Nephron (organoid): Measurements from ENCODE around the gene TTLL10.

Experiments
- H3K27ac Mint-ChIP-seq, 3 experiments: 2 replicates each; pipeline ENCODE4 v1.8.0; 2020; ENCODE audit warnings: mixed read lengths in 3 of 3, mild to moderate bottlenecking in 2 of 3, moderate library complexity in 1 of 3
- H3K27me3 Mint-ChIP-seq: 2 replicates; pipeline ENCODE4 v1.8.0; 2021; ENCODE audit warnings: low read depth, mild to moderate bottlenecking, moderate library complexity, mixed read lengths
- H3K36me3 Mint-ChIP-seq: 2 replicates; pipeline ENCODE4 v1.8.0; 2020; ENCODE audit warnings: low read depth, mixed read lengths
- H3K4me1 Mint-ChIP-seq: 2 replicates; pipeline ENCODE4 v1.8.0; 2020; ENCODE audit warnings: mixed read lengths
- H3K4me3 Mint-ChIP-seq, 3 experiments: 2 replicates each; pipeline ENCODE4 v1.8.0; 2020; ENCODE audit warnings: mild to moderate bottlenecking in 3 of 3, mixed read lengths in 3 of 3, moderate library complexity in 2 of 3
- H3K9me3 Mint-ChIP-seq: 2 replicates; pipeline ENCODE4 v1.8.0; 2020; ENCODE audit warnings: mixed read lengths
- TF ChIP-seq, protein P1 (sequence below), 3 experiments: fragments of 200-600 bp; sonication (generic); IDR thresholded peaks; one replicate each; pipeline ENCODE4 v1.5.0; 2021; ENCODE audit warnings: antibody characterized with exemption in 3 of 3; ENCODE audit not compliant: unreplicated experiment in 3 of 3

The TTLL10 gene

GRCh38 chr1:1157914-1158710 lies 15.6 kb upstream of the TTLL10 start:
- H3K9me3 Mint-ChIP-seq, result peaks cover 15% of the 10 kb centered on the region
- peaks cover 8% of the 10 kb centered on the region for H3K27me3 Mint-ChIP-seq
- peaks cover 5% of the 10 kb centered on the region for H3K4me1 Mint-ChIP-seq
- peak overlapping the region in 1 of 3 experiments; percentile 60 for H3K4me3 Mint-ChIP-seq
- H3K27ac Mint-ChIP-seq, result peak overlapping the region in 1 of 3 experiments; percentile 19
- H3K36me3 Mint-ChIP-seq, result peaks cover 10% of the 10 kb centered on the region
- TF ChIP-seq, protein P1, sequence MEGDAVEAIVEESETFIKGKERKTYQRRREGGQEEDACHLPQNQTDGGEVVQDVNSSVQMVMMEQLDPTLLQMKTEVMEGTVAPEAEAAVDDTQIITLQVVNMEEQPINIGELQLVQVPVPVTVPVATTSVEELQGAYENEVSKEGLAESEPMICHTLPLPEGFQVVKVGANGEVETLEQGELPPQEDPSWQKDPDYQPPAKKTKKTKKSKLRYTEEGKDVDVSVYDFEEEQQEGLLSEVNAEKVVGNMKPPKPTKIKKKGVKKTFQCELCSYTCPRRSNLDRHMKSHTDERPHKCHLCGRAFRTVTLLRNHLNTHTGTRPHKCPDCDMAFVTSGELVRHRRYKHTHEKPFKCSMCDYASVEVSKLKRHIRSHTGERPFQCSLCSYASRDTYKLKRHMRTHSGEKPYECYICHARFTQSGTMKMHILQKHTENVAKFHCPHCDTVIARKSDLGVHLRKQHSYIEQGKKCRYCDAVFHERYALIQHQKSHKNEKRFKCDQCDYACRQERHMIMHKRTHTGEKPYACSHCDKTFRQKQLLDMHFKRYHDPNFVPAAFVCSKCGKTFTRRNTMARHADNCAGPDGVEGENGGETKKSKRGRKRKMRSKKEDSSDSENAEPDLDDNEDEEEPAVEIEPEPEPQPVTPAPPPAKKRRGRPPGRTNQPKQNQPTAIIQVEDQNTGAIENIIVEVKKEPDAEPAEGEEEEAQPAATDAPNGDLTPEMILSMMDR (IDR thresholded peaks at IDR 0.05; ENCODE audit: unreplicated experiment in 3 of 3), result no peak

DNA sequence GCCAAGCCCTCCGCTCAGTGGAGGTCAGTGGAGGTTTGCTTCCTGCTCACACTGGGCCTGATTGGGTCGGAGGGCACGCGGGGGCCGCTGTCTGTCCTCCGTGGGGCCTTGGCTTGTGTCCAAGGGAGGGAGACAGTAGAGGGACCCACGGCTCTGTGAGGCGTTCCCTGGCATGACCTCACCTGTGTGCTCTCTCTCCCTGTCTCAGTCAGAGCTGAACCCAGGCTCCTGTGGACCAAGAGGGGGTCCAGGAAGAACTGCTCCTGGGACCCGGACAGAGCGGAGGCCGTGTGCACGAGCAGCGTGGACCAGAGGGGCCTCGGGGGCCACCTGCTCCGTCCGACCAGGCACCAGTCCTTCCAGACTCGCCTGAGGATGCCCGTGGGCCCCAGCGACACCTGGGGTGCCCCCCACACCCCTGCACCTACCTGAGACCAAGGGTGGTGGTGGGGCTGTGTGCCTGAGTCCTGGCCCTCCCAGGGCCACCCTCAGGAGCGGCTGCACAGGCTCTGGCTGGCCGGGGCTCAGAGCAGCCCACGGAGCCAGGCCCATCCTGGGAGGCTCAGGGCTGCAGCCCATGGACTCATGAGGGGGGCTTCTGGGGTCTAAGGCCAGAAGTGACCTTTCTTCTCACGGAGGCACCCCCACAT lies 13.3 kb upstream of the TTLL10 start:
- H3K36me3 Mint-ChIP-seq, result no peaks in the 10 kb centered on the region
- H3K9me3 Mint-ChIP-seq, result peaks cover 2% of the 10 kb centered on the region
- TF ChIP-seq, protein P1 (IDR thresholded peaks at IDR 0.05; ENCODE audit: unreplicated experiment in 3 of 3), result no peak
- peaks cover 16% of the 10 kb centered on the region for H3K27me3 Mint-ChIP-seq
- H3K4me1 Mint-ChIP-seq, result peaks cover 7% of the 10 kb centered on the region
- no peak overlapping the region for H3K4me3 Mint-ChIP-seq
- peak overlapping the region in 1 of 3 experiments; percentile 56 for H3K27ac Mint-ChIP-seq

GRCh38 chr1:1161078-1161682 lies 12.5 kb upstream of the TTLL10 start:
- Mint-ChIP-seq H3K27ac (peak overlapping the region in 1 of 3 experiments; percentile 56), H3K4me3 (no peak overlapping the region), H3K27me3 (peaks cover 15% of the 10 kb centered on the region), H3K4me1 (peaks cover 12% of the 10 kb centered on the region), H3K36me3 (no peaks in the 10 kb centered on the region), H3K9me3 (no peaks in the 10 kb centered on the region)
- TF ChIP-seq, protein P1 (IDR thresholded peaks at IDR 0.05; ENCODE audit: unreplicated experiment in 3 of 3), result no peak

GRCh38 chr1:1161683-1162079 lies 12.0 kb upstream of the TTLL10 start:
- Mint-ChIP-seq H3K36me3 (no peaks in the 10 kb centered on the region), H3K4me3 (no peak overlapping the region), H3K27ac (no peak overlapping the region), H3K4me1 (peaks cover 12% of the 10 kb centered on the region), H3K27me3 (peaks cover 12% of the 10 kb centered on the region), H3K9me3 (no peaks in the 10 kb centered on the region)
- TF ChIP-seq, protein P1 (IDR thresholded peaks at IDR 0.05; ENCODE audit: unreplicated experiment in 3 of 3), result no peak

- peaks cover 12% of the 10 kb centered on the region for H3K4me1 Mint-ChIP-seq
- H3K27ac Mint-ChIP-seq, result peak overlapping the region in 1 of 3 experiments; percentile 96
- H3K4me3 Mint-ChIP-seq, result peak overlapping the region; percentile 77 to 79 (median 79)
- TF ChIP-seq, protein P1 (IDR thresholded peaks at IDR 0.05; ENCODE audit: unreplicated experiment in 3 of 3), result no peak
- peaks cover 11% of the 10 kb centered on the region for H3K27me3 Mint-ChIP-seq
- H3K9me3 Mint-ChIP-seq, result no peaks in the 10 kb centered on the region
- H3K36me3 Mint-ChIP-seq, result no peaks in the 10 kb centered on the region
Measured at GRCh38 chr1:1162597-1163537, 10.8 kb upstream of the TTLL10 start.
